ENCODE results near the gene SCYL3. TPM values are rescaled to one million over a fixed set of nuclear protein-coding genes. Genes with fewer than 3 reads are reported as not detected.
"Not testable (repeated sequence)": the region's sequence is repeated elsewhere in the genome, so short reads cannot be mapped to it uniquely, and the experiment has no call there.

SCYL3 gene
- polyA plus RNA-seq, 3 donors, result 2.3 to 4.9 (median 3.6) TPM

- Histone ChIP-seq H3K27me3 (ENCODE audit: control insufficient read depth in 2 of 2, insufficient read depth in 2 of 2, low read length in 2 of 2) (no peaks in the 10 kb centered on the region), H4K20me1 (ENCODE audit: insufficient read depth, low read length) (no peaks in the 10 kb centered on the region), H3K79me2 (ENCODE audit: insufficient read depth, low read length) (no peaks in the 10 kb centered on the region), H3K9ac (ENCODE audit: insufficient read depth, low read length, poor library complexity, severe bottlenecking) (no peak overlapping the region), H3K4me1 (ENCODE audit: control insufficient read depth in 1 of 2, insufficient read depth in 2 of 2, low read length in 2 of 2) (no peaks in the 10 kb centered on the region), H3K9me3 (replicated peaks in 1 of 2; ENCODE audit: control insufficient read depth in 1 of 2, insufficient read depth in 1 of 2, low read length in 2 of 2) (peaks cover 0 to under 1% of the 10 kb centered on the region in 2 donors), H3K27ac (ENCODE audit: low read depth in 1 of 2, low read length in 2 of 2) (no peak overlapping the region), H3K36me3 (replicated peaks in 1 of 2; ENCODE audit: control insufficient read depth in 1 of 2, insufficient read depth in 2 of 2, low read length in 2 of 2) (peaks cover 94 to 100% of the 10 kb centered on the region in 2 donors), H3K4me3 (replicated peaks in 1 of 3; ENCODE audit: low read depth in 2 of 3, low read length in 3 of 3) (no peak overlapping the region), H2AFZ (ENCODE audit: insufficient read depth, low read depth, low read length, poor library complexity, severe bottlenecking) (no peak overlapping the region), H3K4me2 (replicated peaks; ENCODE audit: extremely low read depth, low read length, poor library complexity, severe bottlenecking) (no peak overlapping the region)
- Mint-ChIP-seq H3K4me1 (no peaks in the 10 kb centered on the region), H3K27ac (no peak overlapping the region), H3K27me3 (ENCODE audit: low read depth in 3 of 3) (no peaks in the 10 kb centered on the region), H3K4me3 (no peak overlapping the region), H3K9me3 (no peaks in the 10 kb centered on the region), H3K36me3 (peaks cover 92 to 97% of the 10 kb centered on the region in 2 donors)
- TF ChIP-seq, protein P1, sequence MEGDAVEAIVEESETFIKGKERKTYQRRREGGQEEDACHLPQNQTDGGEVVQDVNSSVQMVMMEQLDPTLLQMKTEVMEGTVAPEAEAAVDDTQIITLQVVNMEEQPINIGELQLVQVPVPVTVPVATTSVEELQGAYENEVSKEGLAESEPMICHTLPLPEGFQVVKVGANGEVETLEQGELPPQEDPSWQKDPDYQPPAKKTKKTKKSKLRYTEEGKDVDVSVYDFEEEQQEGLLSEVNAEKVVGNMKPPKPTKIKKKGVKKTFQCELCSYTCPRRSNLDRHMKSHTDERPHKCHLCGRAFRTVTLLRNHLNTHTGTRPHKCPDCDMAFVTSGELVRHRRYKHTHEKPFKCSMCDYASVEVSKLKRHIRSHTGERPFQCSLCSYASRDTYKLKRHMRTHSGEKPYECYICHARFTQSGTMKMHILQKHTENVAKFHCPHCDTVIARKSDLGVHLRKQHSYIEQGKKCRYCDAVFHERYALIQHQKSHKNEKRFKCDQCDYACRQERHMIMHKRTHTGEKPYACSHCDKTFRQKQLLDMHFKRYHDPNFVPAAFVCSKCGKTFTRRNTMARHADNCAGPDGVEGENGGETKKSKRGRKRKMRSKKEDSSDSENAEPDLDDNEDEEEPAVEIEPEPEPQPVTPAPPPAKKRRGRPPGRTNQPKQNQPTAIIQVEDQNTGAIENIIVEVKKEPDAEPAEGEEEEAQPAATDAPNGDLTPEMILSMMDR (IDR thresholded peaks at IDR 0.05), result no peak
- DNase-seq, result no peak
- WGBS (ENCODE audit: insufficient coverage), result 100% methylated on average over 1 of the region's 4 CpGs
- intact Hi-C loops (cut with micrococcal nuclease), result no loop called here
Measured at GRCh38 chr1:169867012-169867675, 26.6 kb downstream of the SCYL3 start.

- Mint-ChIP-seq H3K4me1 (no peaks in the 10 kb centered on the region), H3K36me3 (peaks cover 89 to 96% of the 10 kb centered on the region in 2 donors), H3K9me3 (no peaks in the 10 kb centered on the region), H3K4me3 (no peak overlapping the region), H3K27ac (no peak overlapping the region), H3K27me3 (ENCODE audit: low read depth in 3 of 3) (no peaks in the 10 kb centered on the region)
- no peaks in the 10 kb centered on the region for H3K27me3 ChIP-seq (ENCODE audit: control insufficient read depth in 2 of 2, insufficient read depth in 2 of 2, low read length in 2 of 2)
- H3K4me1 ChIP-seq (ENCODE audit: control insufficient read depth in 1 of 2, insufficient read depth in 2 of 2, low read length in 2 of 2), result no peaks in the 10 kb centered on the region
- H3K4me2 ChIP-seq (replicated peaks; ENCODE audit: extremely low read depth, low read length, poor library complexity, severe bottlenecking), result no peak overlapping the region
- no peaks in the 10 kb centered on the region for H3K9me3 ChIP-seq (replicated peaks in 1 of 2; ENCODE audit: control insufficient read depth in 1 of 2, insufficient read depth in 1 of 2, low read length in 2 of 2)
- TF ChIP-seq, protein P1 (IDR thresholded peaks at IDR 0.05), result no peak
- DNase-seq, result no peak
- H4K20me1 ChIP-seq (ENCODE audit: insufficient read depth, low read length), result no peaks in the 10 kb centered on the region
- H3K9ac ChIP-seq (ENCODE audit: insufficient read depth, low read length, poor library complexity, severe bottlenecking), result no peak overlapping the region
- H3K27ac ChIP-seq (ENCODE audit: low read depth in 1 of 2, low read length in 2 of 2), result no peak overlapping the region
- H3K36me3 ChIP-seq (replicated peaks in 1 of 2; ENCODE audit: control insufficient read depth in 1 of 2, insufficient read depth in 2 of 2, low read length in 2 of 2), result peaks cover 94 to 100% of the 10 kb centered on the region in 2 donors
- no peak overlapping the region for H3K4me3 ChIP-seq (replicated peaks in 1 of 3; ENCODE audit: low read depth in 2 of 3, low read length in 3 of 3)
- intact Hi-C loops (cut with micrococcal nuclease), result no loop called here
- H2AFZ ChIP-seq (ENCODE audit: insufficient read depth, low read depth, low read length, poor library complexity, severe bottlenecking), result no peak overlapping the region
- WGBS (ENCODE audit: insufficient coverage), result no CpG with 5 or more reads among the region's 2 CpGs
- H3K79me2 ChIP-seq (ENCODE audit: insufficient read depth, low read length), result no peaks in the 10 kb centered on the region
Measured at GRCh38 chr1:169866577-169866976, 27.1 kb downstream of the SCYL3 start.

DNA sequence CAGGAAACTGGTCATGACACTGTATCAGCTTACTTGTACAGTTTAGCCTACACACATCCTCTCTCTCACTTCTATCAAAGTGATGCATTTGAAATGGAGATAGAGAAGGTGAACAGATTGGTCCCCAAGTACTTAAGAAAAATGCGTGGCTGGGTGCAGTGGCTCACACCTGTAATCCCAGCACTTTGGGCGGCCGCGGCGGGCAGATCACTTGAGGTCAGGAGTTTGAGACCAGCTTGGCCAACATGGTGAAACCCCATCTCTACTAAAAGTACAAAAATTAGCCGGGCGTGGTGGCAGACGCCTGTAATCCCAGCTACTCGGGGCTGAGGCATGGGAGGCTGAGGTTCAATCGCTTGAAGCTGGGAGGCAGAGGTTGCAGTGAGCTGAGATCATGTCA, 29.2 kb downstream of the SCYL3 start:
- H3K9ac ChIP-seq (ENCODE audit: insufficient read depth, low read length, poor library complexity, severe bottlenecking); H3K27me3 Mint-ChIP-seq (ENCODE audit: low read depth in 3 of 3); H3K4me1 ChIP-seq (ENCODE audit: control insufficient read depth in 1 of 2, insufficient read depth in 2 of 2, low read length in 2 of 2); H3K79me2 ChIP-seq (ENCODE audit: insufficient read depth, low read length); H2AFZ ChIP-seq (ENCODE audit: insufficient read depth, low read depth, low read length, poor library complexity, severe bottlenecking); H3K4me3 ChIP-seq (replicated peaks in 1 of 3; ENCODE audit: low read depth in 2 of 3, low read length in 3 of 3); H4K20me1 ChIP-seq (ENCODE audit: insufficient read depth, low read length); H3K4me2 ChIP-seq (replicated peaks; ENCODE audit: extremely low read depth, low read length, poor library complexity, severe bottlenecking); H3K27ac ChIP-seq (ENCODE audit: low read depth in 1 of 2, low read length in 2 of 2); intact Hi-C loops (cut with micrococcal nuclease); H3K4me1 Mint-ChIP-seq; H3K9me3 ChIP-seq (replicated peaks in 1 of 2; ENCODE audit: control insufficient read depth in 1 of 2, insufficient read depth in 1 of 2, low read length in 2 of 2); H3K27me3 ChIP-seq (ENCODE audit: control insufficient read depth in 2 of 2, insufficient read depth in 2 of 2, low read length in 2 of 2); H3K9me3 Mint-ChIP-seq; H3K4me3 Mint-ChIP-seq; H3K27ac Mint-ChIP-seq; DNase-seq: not testable (repeated sequence)
- WGBS (ENCODE audit: insufficient coverage), result no CpG with 5 or more reads among the region's 10 CpGs
- peaks cover 97 to 100% of the 10 kb centered on the region in 2 donors for H3K36me3 ChIP-seq (replicated peaks in 1 of 2; ENCODE audit: control insufficient read depth in 1 of 2, insufficient read depth in 2 of 2, low read length in 2 of 2)
- peaks cover 90 to 96% of the 10 kb centered on the region in 2 donors for H3K36me3 Mint-ChIP-seq
